NCI-H1092 (cell line): ENCODE results near the gene PLA2G2A.

Experiments used
- DNase-seq: peaks from one replicate; lab custom pipeline; 2025; lab: John Stamatoyannopoulos, UW

PLA2G2A gene

DNA sequence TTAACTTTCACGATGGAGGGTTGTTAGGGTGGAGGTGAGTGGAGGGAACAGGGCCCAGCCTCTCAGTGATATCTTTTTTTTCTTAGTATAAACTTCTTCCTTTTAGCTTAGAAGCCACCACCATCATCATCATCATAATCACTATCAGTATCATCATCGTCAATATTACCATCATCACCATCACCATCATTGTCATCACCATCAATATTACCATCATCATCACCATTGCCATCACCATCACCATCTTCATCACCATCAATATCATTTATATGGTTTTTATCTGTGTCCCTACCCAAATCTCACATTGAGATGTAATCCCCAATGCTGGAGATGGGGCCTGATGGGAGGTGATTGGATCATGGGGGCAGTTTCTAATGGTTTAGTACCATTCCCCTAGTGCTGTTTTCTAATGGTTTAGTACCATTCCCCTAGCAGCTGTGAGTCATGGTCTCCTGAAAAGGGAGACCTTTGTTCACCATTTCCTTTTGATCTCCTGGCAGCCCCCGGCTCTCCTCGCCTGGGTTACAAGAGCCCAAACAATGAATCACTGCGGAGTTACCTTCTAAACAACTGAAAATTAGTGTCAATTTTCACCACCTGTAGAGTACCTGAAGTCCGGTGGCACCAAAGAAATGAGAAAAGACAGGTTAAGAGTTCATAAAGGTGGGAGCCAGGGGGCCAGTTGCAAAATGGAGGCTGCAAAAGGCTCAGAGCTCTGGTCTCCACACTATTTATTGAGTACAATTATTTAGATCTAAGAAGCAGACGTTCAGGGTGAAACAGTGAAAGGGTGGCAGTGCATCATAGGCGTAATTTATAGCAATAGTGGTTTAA, 52.9 kb downstream of the PLA2G2A start:
- no peak for DNase-seq
